Hepatocyte (in vitro differentiated cells): ENCODE measurements around the gene SSU72. TPM values are rescaled to one million over a fixed set of nuclear protein-coding genes. Genes with fewer than 3 reads are reported as not detected.

Source experiments
- DNase-seq: peaks from one replicate; pipeline ENCODE4 v3.0.0-alpha.2; 2016; ENCODE audit warnings: low spot score
- H2AFZ ChIP-seq: fragments of 200-600 bp; sonication (generic); 2 replicates; pipeline ENCODE4 v1.6.0; 2016; ENCODE audit warnings: antibody characterized with exemption, mild to moderate bottlenecking
- H3K27ac ChIP-seq: fragments of 200-600 bp; sonication (generic); 2 replicates; pipeline ENCODE4 v1.5.1; 2016; ENCODE audit warnings: mild to moderate bottlenecking
- H3K27me3 ChIP-seq: fragments of 200-600 bp; sonication (generic); 2 replicates; pipeline ENCODE4 v1.6.1; 2016
- H3K36me3 ChIP-seq: fragments of 200-600 bp; sonication (generic); replicated peaks from 2 replicates; pipeline ENCODE4 v1.5.1; 2016; ENCODE audit warnings: low read depth; ENCODE audit not compliant: insufficient read depth
- H3K4me1 ChIP-seq: fragments of 200-600 bp; sonication (generic); 2 replicates; pipeline ENCODE4 v1.5.1; 2016; ENCODE audit warnings: mild to moderate bottlenecking, moderate library complexity; ENCODE audit not compliant: insufficient read depth
- H3K4me2 ChIP-seq: fragments of 200-600 bp; sonication (generic); 2 replicates; pipeline ENCODE4 v1.6.0; 2016
- H3K4me3 ChIP-seq: fragments of 200-600 bp; sonication (generic); 2 replicates; pipeline ENCODE4 v1.5.1; 2016; ENCODE audit warnings: mild to moderate bottlenecking
- H3K79me2 ChIP-seq: fragments of 200-600 bp; sonication (generic); 2 replicates; pipeline ENCODE4 v1.6.0; 2017; ENCODE audit warnings: mild to moderate bottlenecking
- H3K9me2 ChIP-seq: fragments of 200-600 bp; sonication (generic); replicated peaks from 2 replicates; pipeline ENCODE4 v1.6.0; 2017; ENCODE audit warnings: mild to moderate bottlenecking; ENCODE audit not compliant: insufficient read depth
- H3K9me3 ChIP-seq: fragments of 200-600 bp; sonication (generic); 2 replicates; pipeline ENCODE4 v1.5.1; 2016; ENCODE audit warnings: low read depth, mild to moderate bottlenecking
- H4K20me1 ChIP-seq: fragments of 200-600 bp; sonication (generic); 2 replicates; pipeline ENCODE4 v1.6.0; 2016; ENCODE audit warnings: mild to moderate bottlenecking; ENCODE audit not compliant: insufficient read depth, poor library complexity, severe bottlenecking
- CTCF ChIP-seq: fragments of 200-600 bp; sonication (generic); IDR thresholded peaks from 2 replicates; pipeline ENCODE4 v1.5.1; 2016; ENCODE audit warnings: antibody characterized with exemption, mild to moderate bottlenecking; ENCODE audit not compliant: poor library complexity
- EZH2 ChIP-seq: fragments of 200-600 bp; sonication (generic); IDR thresholded peaks from 2 replicates; pipeline ENCODE4 v1.6.1; 2016; ENCODE audit warnings: antibody characterized with exemption, mild to moderate bottlenecking, borderline replicate concordance
- EZH2phosphoT487 ChIP-seq: fragments of 200-600 bp; sonication (generic); IDR thresholded peaks from one replicate; pipeline ENCODE4 v1.6.1; 2018; ENCODE audit warnings: antibody characterized with exemption, mild to moderate bottlenecking, low read depth, moderate library complexity; ENCODE audit not compliant: unreplicated experiment, severe bottlenecking
- WGBS: methylation state at CpG from one replicate; pipeline ENCODE4 v1.1.6; 2016; ENCODE audit warnings: low lambda C conversion rate; ENCODE audit errors: missing lambda C conversion rate; 5-methylcytosine and 5-hydroxymethylcytosine counted together
- polyA plus RNA-seq: library from polyadenylated mRNA; unstranded; fragments of >200 nt; fragmentation: Nextera tagmentation; extraction: Ambion mirVana; gene quantifications from 2 replicates; pipeline ENCODE4 v1.2.1, GENCODE V29; 2016
- total RNA-seq: library from RNA; depleted of rRNA; stranded (reverse); fragments of >200 nt; gene quantifications from 2 replicates; pipeline ENCODE4 v1.2.3, GENCODE V29; 2014

SSU72 gene
- total and polyA plus RNA-seq, 2 experiments from 2014 or later, result 75.7 to 203 TPM

GRCh38 chr1:1573843-1574720 lies 581 bp downstream of the SSU72 start:
- Histone ChIP-seq H3K9me3 (no peaks in the 10 kb centered on the region), H3K4me1 (peaks cover 3% of the 10 kb centered on the region), H4K20me1 (peaks cover 33% of the 10 kb centered on the region), H3K27me3 (no peaks in the 10 kb centered on the region), H3K4me2 (peak overlapping the region; percentile 86), H2AFZ (peak overlapping the region; percentile 74), H3K36me3 (no peaks in the 10 kb centered on the region), H3K9me2 (no peaks in the 10 kb centered on the region), H3K79me2 (peaks cover 51% of the 10 kb centered on the region), H3K27ac (peak overlapping the region; percentile 100), H3K4me3 (peak overlapping the region; percentile 98)
- TF ChIP-seq EZH2 (no peak), EZH2phosphoT487 (no peak), CTCF (peak; percentile 50)
- 2% methylated on average over 55 of the region's 96 CpGs for WGBS
- peak; percentile 81 for DNase-seq

GRCh38 chr1:1569341-1569740 lies 5.3 kb downstream of the SSU72 start:
- H3K9me3 ChIP-seq, result no peaks in the 10 kb centered on the region
- peaks cover 81% of the 10 kb centered on the region for H4K20me1 ChIP-seq
- H3K4me2 ChIP-seq, result no peak overlapping the region
- no peaks in the 10 kb centered on the region for H3K27me3 ChIP-seq
- H3K4me3 ChIP-seq, result no peak overlapping the region
- WGBS, result 89% methylated on average over 7 of the region's 7 CpGs
- no peak overlapping the region for H3K27ac ChIP-seq
- no peaks in the 10 kb centered on the region for H3K36me3 ChIP-seq
- H3K9me2 ChIP-seq, result no peaks in the 10 kb centered on the region
- DNase-seq, result no peak
- peaks cover 98% of the 10 kb centered on the region for H3K79me2 ChIP-seq
- TF ChIP-seq CTCF (no peak), EZH2 (no peak), EZH2phosphoT487 (no peak)
- H3K4me1 ChIP-seq, result no peaks in the 10 kb centered on the region
- H2AFZ ChIP-seq, result no peak overlapping the region

GRCh38 chr1:1567891-1568291 lies 6.8 kb downstream of the SSU72 start:
- no peak for TF ChIP-seq EZH2phosphoT487
- no peak for TF ChIP-seq CTCF
- TF ChIP-seq EZH2, result no peak
- no peaks in the 10 kb centered on the region for H3K9me3 ChIP-seq
- no peak overlapping the region for H3K4me2 ChIP-seq
- H3K9me2 ChIP-seq, result no peaks in the 10 kb centered on the region
- H3K79me2 ChIP-seq, result peaks cover 99% of the 10 kb centered on the region
- H4K20me1 ChIP-seq, result peaks cover 90% of the 10 kb centered on the region
- DNase-seq, result no peak
- no peak overlapping the region for H3K4me3 ChIP-seq
- no peak overlapping the region for H3K27ac ChIP-seq
- no peaks in the 10 kb centered on the region for H3K27me3 ChIP-seq
- H2AFZ ChIP-seq, result no peak overlapping the region
- WGBS, result 73% methylated on average over 10 of the region's 10 CpGs
- no peaks in the 10 kb centered on the region for H3K4me1 ChIP-seq
- no peaks in the 10 kb centered on the region for H3K36me3 ChIP-seq
